ENCODE results near the gene BCAR3.
A peak's percentile ranks its signal among the peaks of the same experiment; 100 is the strongest.

BCAR3 gene

GRCh38 chr1:93614986-93615581 lies 66.6 kb downstream of the BCAR3 start:
- no peak for DNase-seq (ENCODE audit: low spot score)

GRCh38 chr1:93614541-93614940 lies 67.1 kb downstream of the BCAR3 start:
- no peak for DNase-seq (ENCODE audit: low spot score)

- DNase-seq (ENCODE audit: low spot score): no peak
Observed at GRCh38 chr1:93613898-93614297, 67.7 kb downstream of the BCAR3 start.

GRCh38 chr1:93612510-93612909 lies 69.1 kb downstream of the BCAR3 start:
- DNase-seq (ENCODE audit: low spot score): no peak

GRCh38 chr1:93611668-93612067 lies 70.0 kb downstream of the BCAR3 start:
- no peak for DNase-seq (ENCODE audit: low spot score)

GRCh38 chr1:93609536-93609935 lies 72.1 kb downstream of the BCAR3 start:
- no peak for DNase-seq (ENCODE audit: low spot score)

- DNase-seq (ENCODE audit: low spot score): no peak
Observed at GRCh38 chr1:93608187-93609109, 73.2 kb downstream of the BCAR3 start.

GRCh38 chr1:93607814-93608186 lies 73.8 kb downstream of the BCAR3 start:
- no peak for DNase-seq (ENCODE audit: low spot score)

- peak; percentile 87 for DNase-seq (ENCODE audit: low spot score)
Observed at GRCh38 chr1:93605812-93606512, 75.7 kb downstream of the BCAR3 start.

- no peak for DNase-seq (ENCODE audit: low spot score)
Observed at GRCh38 chr1:93605026-93605568, 76.5 kb downstream of the BCAR3 start.

GRCh38 chr1:93604411-93604810 lies 77.2 kb downstream of the BCAR3 start:
- DNase-seq (ENCODE audit: low spot score): no peak

- DNase-seq (ENCODE audit: low spot score): no peak
Observed at GRCh38 chr1:93603601-93604000, 78.0 kb downstream of the BCAR3 start.

GRCh38 chr1:93603106-93603505 lies 78.5 kb downstream of the BCAR3 start:
- no peak for DNase-seq (ENCODE audit: low spot score)

- DNase-seq (ENCODE audit: low spot score): no peak
Observed at GRCh38 chr1:93602101-93602500, 79.5 kb downstream of the BCAR3 start.

- no peak for DNase-seq (ENCODE audit: low spot score)
Observed at GRCh38 chr1:93601686-93602085, 80.0 kb downstream of the BCAR3 start.

GRCh38 chr1:93600663-93601062 lies 81.0 kb downstream of the BCAR3 start:
- DNase-seq (ENCODE audit: low spot score): no peak

- no peak for DNase-seq (ENCODE audit: low spot score)
Observed at GRCh38 chr1:93599479-93599878, 82.2 kb downstream of the BCAR3 start.

- no peak for DNase-seq (ENCODE audit: low spot score)
Observed at GRCh38 chr1:93598861-93599439, 82.7 kb downstream of the BCAR3 start.

- DNase-seq (ENCODE audit: low spot score): no peak
Observed at GRCh38 chr1:93598396-93598795, 83.2 kb downstream of the BCAR3 start.

GRCh38 chr1:93597709-93598108 lies 83.9 kb downstream of the BCAR3 start:
- DNase-seq (ENCODE audit: low spot score): no peak

- DNase-seq (ENCODE audit: low spot score): no peak
Observed at GRCh38 chr1:93596329-93597089, 85.1 kb downstream of the BCAR3 start.

GRCh38 chr1:93595743-93596142 lies 85.9 kb downstream of the BCAR3 start:
- no peak for DNase-seq (ENCODE audit: low spot score)
